B cell (primary cell): ENCODE results near the gene PXK. TPM values are rescaled to one million over a fixed set of nuclear protein-coding genes. Genes with fewer than 3 reads are reported as not detected.

Experiments used
- ATAC-seq: fragments of 200-7000 bp; cut with Tn5 transposase; one replicate; pipeline ENCODE4 v1.10.0; 2021; ENCODE audit warnings: low read depth, mild to moderate bottlenecking, moderate number of reproducible peaks, moderate library complexity
- CTCF ChIA-PET: fragments of 350-600 bp; sonication (Branson Sonifier 250); formaldehyde crosslinking; loops from one replicate; lab custom pipeline; 2021; ENCODE audit warnings: antibody characterized with exemption, inconsistent platforms; lab: Charles Lee
- POLR2A ChIA-PET: fragments of 350-600 bp; sonication (Branson Sonifier 250); formaldehyde crosslinking; loops from one replicate; lab custom pipeline; 2021; ENCODE audit warnings: antibody characterized with exemption; lab: Charles Lee
- DNase-seq: peaks from one replicate; pipeline ENCODE4 v3.0.0; 2013
- H2AFZ ChIP-seq: 2 replicates; pipeline ENCODE4 v1.6.1; 2012; ENCODE audit warnings: mild to moderate bottlenecking, low read depth, low read length; ENCODE audit not compliant: insufficient read depth, poor library complexity, severe bottlenecking
- H3K27ac ChIP-seq, 2 donors: 1 replicate in 1 of 2; 2 replicates in 1 of 2; pipeline ENCODE4 v1.5.1; 2012 to 2013; ENCODE audit warnings: low read length in 2 of 2, mild to moderate bottlenecking in 2 of 2, moderate library complexity in 1 of 2
- H3K27me3 ChIP-seq, 4 experiments: fragments of 200-600 bp in 1 of 4; sonication (generic) in 1 of 4; replicated peaks in 1 of 4; 1 replicate in 2 of 4; 2 replicates in 2 of 4; pipeline versions ENCODE4 v1.6.1 to v1.7.0; 2013 to 2016; ENCODE audit warnings: low read length in 3 of 4, mild to moderate bottlenecking in 2 of 4, mixed read lengths in 1 of 4, moderate library complexity in 1 of 4; ENCODE audit not compliant: insufficient read depth in 4 of 4, control insufficient read depth in 3 of 4; ENCODE audit errors: control extremely low read depth in 1 of 4
- H3K36me3 ChIP-seq, 2 experiments: replicated peaks in 1 of 2; 1 replicate in 1 of 2; 2 replicates in 1 of 2; pipeline versions ENCODE4 v1.6.1 to v1.7.1; 2013; ENCODE audit warnings: low read length in 1 of 2; ENCODE audit not compliant: insufficient read depth in 2 of 2, control insufficient read depth in 1 of 2; ENCODE audit errors: control extremely low read depth in 1 of 2, extremely low read depth in 1 of 2
- H3K4me1 ChIP-seq, 2 donors: fragments of 200-600 bp in 1 of 2; sonication (generic) in 1 of 2; 1 replicate in 1 of 2; 2 replicates in 1 of 2; pipeline versions ENCODE4 v1.5.1 to v1.6.1; 2013 to 2017; ENCODE audit warnings: low read length in 2 of 2; ENCODE audit not compliant: control insufficient read depth in 2 of 2, insufficient read depth in 2 of 2
- H3K4me2 ChIP-seq: replicated peaks from 2 replicates; pipeline ENCODE3; 2012; ENCODE audit warnings: mild to moderate bottlenecking, low read depth, low read length; ENCODE audit not compliant: poor library complexity, severe bottlenecking
- H3K4me3 ChIP-seq, 5 experiments: fragments of 200-600 bp in 1 of 5; sonication (generic) in 1 of 5; 1 replicate in 3 of 5; 2 replicates in 2 of 5; pipeline versions ENCODE4 v1.5.1 to v1.7.0; 2011 to 2016; ENCODE audit warnings: low read length in 4 of 5, mild to moderate bottlenecking in 4 of 5, low read depth in 2 of 5, control low read depth in 1 of 5, moderate library complexity in 1 of 5; ENCODE audit not compliant: insufficient read depth in 1 of 5; ENCODE audit errors: control extremely low read depth in 1 of 5, extremely low read depth in 1 of 5
- H3K79me2 ChIP-seq: fragments of 200-600 bp; sonication (generic); one replicate; pipeline ENCODE4 v1.6.0; 2016; ENCODE audit warnings: low read length; ENCODE audit not compliant: control insufficient read depth, insufficient read depth
- H3K9ac ChIP-seq: fragments of 200-600 bp; sonication (generic); 2 replicates; pipeline ENCODE4 v1.6.1; 2017; ENCODE audit warnings: mild to moderate bottlenecking, low read length, moderate library complexity
- H3K9me3 ChIP-seq, 3 donors: one replicate each; pipeline versions ENCODE4 v1.6.1 to v1.7.1; 2013; ENCODE audit warnings: low read length in 2 of 3; ENCODE audit not compliant: control insufficient read depth in 2 of 3, insufficient read depth in 1 of 3; ENCODE audit errors: control extremely low read depth in 1 of 3
- H4K20me1 ChIP-seq: 2 replicates; pipeline ENCODE4 v1.6.0; 2012; ENCODE audit warnings: mild to moderate bottlenecking, low read length; ENCODE audit not compliant: insufficient read depth, control insufficient read depth, poor library complexity, severe bottlenecking
- H3K27ac Mint-ChIP-seq: one replicate; pipeline ENCODE4 v1.8.0; 2021; ENCODE audit warnings: mixed read lengths
- H3K27me3 Mint-ChIP-seq: one replicate; pipeline ENCODE4 v1.8.0; 2021; ENCODE audit warnings: mixed read lengths
- H3K4me1 Mint-ChIP-seq: one replicate; pipeline ENCODE4 v1.8.0; 2021; ENCODE audit warnings: mixed read lengths
- H3K4me3 Mint-ChIP-seq: one replicate; pipeline ENCODE4 v1.8.0; 2021; ENCODE audit warnings: mixed read lengths
- H3K9me3 Mint-ChIP-seq: one replicate; pipeline ENCODE4 v1.8.0; 2022; ENCODE audit warnings: mixed read lengths; ENCODE audit not compliant: insufficient read depth
- EZH2 ChIP-seq: IDR thresholded peaks from 2 replicates; pipeline ENCODE4 v1.6.1; 2012; ENCODE audit warnings: borderline replicate concordance, low read depth, mild to moderate bottlenecking, moderate library complexity, low read length; ENCODE audit not compliant: insufficient read depth, poor library complexity, severe bottlenecking
- WGBS: methylation state at CpG from one replicate; pipeline ENCODE4 v1.1.5; 2013; ENCODE audit warnings: missing lambda C conversion rate; ENCODE audit not compliant: insufficient coverage; 5-methylcytosine and 5-hydroxymethylcytosine counted together
- intact Hi-C: fragments of 100-400 bp; cut with micrococcal nuclease; formaldehyde crosslinking; loops from one replicate; pipeline ENCODE4 v1.10.0; 2022
- polyA plus RNA-seq: library from polyadenylated mRNA; depleted of rRNA; stranded (reverse); fragments of >200 nt; gene quantifications from 2 replicates; pipeline ENCODE4 v1.2.3, GENCODE V29; 2012
- total RNA-seq, 2 donors: library from RNA; stranded (reverse); fragments of 120-200 nt in 1 of 2; gene quantifications; 1 replicate in 1 of 2; 2 replicates in 1 of 2; pipeline versions ENCODE4 v1.2.3 to v1.2.4, GENCODE V29; 2013 to 2022
- TF ChIP-seq, protein P1 (sequence below): fragments of 200-600 bp; IDR thresholded peaks from one replicate; pipeline ENCODE4 v1.8.0; 2022; ENCODE audit warnings: antibody characterized with exemption, mild to moderate bottlenecking

Gene PXK
- total and polyA plus RNA-seq, 2 donors (not counting 1 experiment from before 2014, with no cell fraction given) = 46.8 to 104 TPM

DNA sequence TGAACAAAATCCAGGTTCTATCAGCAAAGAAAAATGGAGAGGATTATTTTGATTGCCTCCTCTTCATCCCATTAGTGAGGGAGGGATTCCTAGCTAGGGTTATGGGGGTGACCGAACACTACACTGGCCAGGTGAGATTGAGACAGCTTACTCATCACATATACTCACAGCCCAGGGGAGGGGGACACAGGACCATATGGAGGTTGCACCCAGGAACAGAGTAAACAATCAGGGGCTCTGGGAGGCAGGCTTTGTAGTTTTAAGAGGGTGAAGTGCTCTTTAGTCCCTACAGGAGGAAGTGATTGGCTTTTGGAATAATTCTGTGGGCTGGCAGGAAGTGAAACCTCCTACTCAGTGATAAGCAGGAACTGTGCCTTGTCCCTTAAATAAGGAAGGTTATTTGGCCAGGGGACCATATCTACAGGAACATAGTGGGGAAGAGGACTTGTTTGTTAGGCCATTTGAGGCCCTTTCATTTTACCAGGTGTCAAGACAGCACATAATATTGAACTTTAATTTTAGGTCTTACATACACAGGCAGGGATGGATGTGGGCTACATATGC is 141.7 kb downstream of the PXK start:
- no peaks in the 10 kb centered on the region for H3K36me3 ChIP-seq
- ChIA-PET POLR2A (interaction anchor here (1.1 kb wide), 1 partner anchor 41 kb away, joined by 3 read pairs; no protein-coding TSS in a partner anchor), CTCF (interaction anchor here (1.2 to 1.8 kb wide), 6 partner anchors 9 to 167 kb away, joined by 3 to 6 read pairs (median 4); partner anchors contain the start of gene KCTD6)
- H3K27ac Mint-ChIP-seq = peak overlapping the region; percentile 75
- no CpG with 5 or more reads among the region's 1 CpG for WGBS
- ATAC-seq (peak; percentile 26), DNase-seq (peak; percentile 46)
- TF ChIP-seq EZH2 = no peak
- TF ChIP-seq, protein P1, sequence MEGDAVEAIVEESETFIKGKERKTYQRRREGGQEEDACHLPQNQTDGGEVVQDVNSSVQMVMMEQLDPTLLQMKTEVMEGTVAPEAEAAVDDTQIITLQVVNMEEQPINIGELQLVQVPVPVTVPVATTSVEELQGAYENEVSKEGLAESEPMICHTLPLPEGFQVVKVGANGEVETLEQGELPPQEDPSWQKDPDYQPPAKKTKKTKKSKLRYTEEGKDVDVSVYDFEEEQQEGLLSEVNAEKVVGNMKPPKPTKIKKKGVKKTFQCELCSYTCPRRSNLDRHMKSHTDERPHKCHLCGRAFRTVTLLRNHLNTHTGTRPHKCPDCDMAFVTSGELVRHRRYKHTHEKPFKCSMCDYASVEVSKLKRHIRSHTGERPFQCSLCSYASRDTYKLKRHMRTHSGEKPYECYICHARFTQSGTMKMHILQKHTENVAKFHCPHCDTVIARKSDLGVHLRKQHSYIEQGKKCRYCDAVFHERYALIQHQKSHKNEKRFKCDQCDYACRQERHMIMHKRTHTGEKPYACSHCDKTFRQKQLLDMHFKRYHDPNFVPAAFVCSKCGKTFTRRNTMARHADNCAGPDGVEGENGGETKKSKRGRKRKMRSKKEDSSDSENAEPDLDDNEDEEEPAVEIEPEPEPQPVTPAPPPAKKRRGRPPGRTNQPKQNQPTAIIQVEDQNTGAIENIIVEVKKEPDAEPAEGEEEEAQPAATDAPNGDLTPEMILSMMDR = no peak
- no peaks in the 10 kb centered on the region for H3K27me3 ChIP-seq
- H3K9me3 Mint-ChIP-seq = no peaks in the 10 kb centered on the region
- peak overlapping the region; percentile 1 to 40 for H3K27ac ChIP-seq
- peak overlapping the region; percentile 76 for H3K4me3 Mint-ChIP-seq
- H3K9ac ChIP-seq = peak overlapping the region; percentile 42
- no peak overlapping the region for H2AFZ ChIP-seq
- intact Hi-C loops = loop anchor here (2.0 kb wide), 1 partner anchor 16 kb away; no protein-coding TSS in a partner anchor
- no peaks in the 10 kb centered on the region for H3K79me2 ChIP-seq
- H3K4me3 ChIP-seq = no peak overlapping the region
- H4K20me1 ChIP-seq = no peaks in the 10 kb centered on the region
- H3K4me2 ChIP-seq = peak overlapping the region; percentile 51
- no peaks in the 10 kb centered on the region for H3K27me3 Mint-ChIP-seq
- H3K9me3 ChIP-seq = no peaks in the 10 kb centered on the region
- peaks cover 27% of the 10 kb centered on the region for H3K4me1 Mint-ChIP-seq
- peaks cover 20 to 26% of the 10 kb centered on the region in 2 donors for H3K4me1 ChIP-seq
